ENCODE measurements around the gene IMMP2L.

The IMMP2L gene

GRCh38 chr7:111388912-111389311 is 173.4 kb downstream of the IMMP2L start:
- DNase-seq = no peak

- no peak for DNase-seq
These were observed 174.3 kb downstream of the IMMP2L start for GRCh38 chr7:111388016-111388415.

- no peak for DNase-seq
These were observed 178.0 kb downstream of the IMMP2L start for GRCh38 chr7:111384065-111384891.

GRCh38 chr7:111383133-111383532 is 179.2 kb downstream of the IMMP2L start:
- no peak for DNase-seq

- no peak for DNase-seq
These were observed 180.7 kb downstream of the IMMP2L start for GRCh38 chr7:111381590-111381989.

- DNase-seq = no peak
These were observed 181.3 kb downstream of the IMMP2L start for GRCh38 chr7:111380945-111381344.

GRCh38 chr7:111374027-111374426 is 188.3 kb downstream of the IMMP2L start:
- DNase-seq = no peak

GRCh38 chr7:111371437-111371836 is 190.9 kb downstream of the IMMP2L start:
- no peak for DNase-seq

- DNase-seq = no peak
These were observed 192.3 kb downstream of the IMMP2L start for GRCh38 chr7:111370002-111370401.

GRCh38 chr7:111368381-111369065 is 193.8 kb downstream of the IMMP2L start:
- no peak for DNase-seq

- no peak for DNase-seq
These were observed 197.9 kb downstream of the IMMP2L start for GRCh38 chr7:111364413-111364812.

- no peak for DNase-seq
These were observed 199.2 kb downstream of the IMMP2L start for GRCh38 chr7:111363099-111363498.

GRCh38 chr7:111362506-111363054 is 199.7 kb downstream of the IMMP2L start:
- no peak for DNase-seq

GRCh38 chr7:111358915-111359314 is 203.4 kb downstream of the IMMP2L start:
- no peak for DNase-seq

GRCh38 chr7:111357691-111358090 is 204.6 kb downstream of the IMMP2L start:
- no peak for DNase-seq

- no peak for DNase-seq
These were observed 205.4 kb downstream of the IMMP2L start for GRCh38 chr7:111356941-111357340.

GRCh38 chr7:111352319-111352718 is 210.0 kb downstream of the IMMP2L start:
- DNase-seq = no peak

- no peak for DNase-seq
These were observed 216.1 kb downstream of the IMMP2L start for GRCh38 chr7:111346219-111346618.

- no peak for DNase-seq
These were observed 219.3 kb downstream of the IMMP2L start for GRCh38 chr7:111343017-111343416.

GRCh38 chr7:111339006-111339405 is 223.3 kb downstream of the IMMP2L start:
- DNase-seq = no peak

GRCh38 chr7:111333010-111333409 is 229.3 kb downstream of the IMMP2L start:
- no peak for DNase-seq

- no peak for DNase-seq
These were observed 232.1 kb downstream of the IMMP2L start for GRCh38 chr7:111330235-111330523.

- no peak for DNase-seq
These were observed 232.7 kb downstream of the IMMP2L start for GRCh38 chr7:111329367-111330234.

Measured in cortex of kidney (tissue), 1 donor.